Neural progenitor cell (in vitro differentiated cells): ENCODE measurements around the gene PLB1.

Source experiments
- CTCF ChIP-seq: fragments of 200-600 bp; sonication (generic); IDR thresholded peaks from 2 replicates; pipeline ENCODE4 v1.5.1; 2017; ENCODE audit warnings: antibody characterized with exemption, mild to moderate bottlenecking
- EZH2phosphoT487 ChIP-seq: fragments of 200-600 bp; sonication (generic); IDR thresholded peaks from 2 replicates; pipeline ENCODE4 v1.6.1; 2017; ENCODE audit warnings: antibody characterized with exemption

DNA sequence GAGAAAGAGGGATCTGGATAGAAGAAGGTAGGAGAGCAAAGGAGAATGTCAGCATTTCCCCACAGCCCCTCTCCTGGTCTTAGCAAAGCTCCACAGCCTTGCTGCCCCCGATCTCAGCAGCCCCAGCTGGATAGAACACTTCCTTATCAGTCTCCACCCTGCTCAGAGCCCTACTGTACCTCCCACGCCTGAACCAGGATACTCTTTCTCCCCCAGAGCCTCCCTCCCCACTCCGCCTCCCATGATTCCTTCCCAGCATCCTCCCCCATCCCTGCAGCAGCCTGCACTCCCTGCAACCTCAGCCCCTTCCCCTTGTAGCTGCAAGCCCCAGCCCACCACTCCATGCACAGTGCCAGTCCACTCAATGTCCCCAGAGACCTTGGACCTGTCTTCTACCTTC, 25.8 kb downstream of the PLB1 start:
- TF ChIP-seq CTCF: no peak
- TF ChIP-seq EZH2phosphoT487: no peak
